Peyer's patch (tissue), 4 donors: ENCODE measurements around the gene DMBX1. TPM values are rescaled to one million over a fixed set of nuclear protein-coding genes. Genes with fewer than 3 reads are reported as not detected.
A peak's percentile ranks its signal among the peaks of the same experiment; 100 is the strongest.

Source experiments
- DNase-seq, 3 donors: peaks; one replicate each; pipeline ENCODE4 v3.0.0-alpha.2; 2017 to 2019
- H3K27ac ChIP-seq, 4 donors: fragments of 200-600 bp; sonication (generic); one replicate each; pipeline ENCODE4 v1.5.1; 2016 to 2019
- H3K27me3 ChIP-seq, 2 donors: fragments of 200-600 bp; sonication (generic); one replicate each; pipeline ENCODE4 v1.5.1; 2019
- H3K36me3 ChIP-seq, 3 donors: fragments of 200-600 bp; sonication (generic); one replicate each; pipeline ENCODE4 v1.5.1; 2016 to 2019
- H3K4me1 ChIP-seq, 4 donors: fragments of 200-600 bp; sonication (generic); one replicate each; pipeline ENCODE4 v1.5.1; 2016 to 2019
- H3K4me3 ChIP-seq, 4 donors: fragments of 200-600 bp; sonication (generic); 1 replicate in 3 of 4; 2 replicates in 1 of 4; pipeline ENCODE4 v1.5.1; 2016 to 2019; ENCODE audit warnings: mild to moderate bottlenecking in 1 of 4
- H3K9me3 ChIP-seq, 4 donors: fragments of 200-600 bp; sonication (generic); one replicate each; pipeline ENCODE4 v1.5.1; 2016 to 2019; ENCODE audit warnings: mild to moderate bottlenecking in 1 of 4
- POLR2A ChIP-seq, 2 donors: fragments of 450-650 bp; IDR thresholded peaks; one replicate each; pipeline ENCODE4 v1.5.1; 2017; ENCODE audit warnings: antibody characterized with exemption in 2 of 2, mild to moderate bottlenecking in 2 of 2, moderate library complexity in 2 of 2
- total RNA-seq, 4 donors: library from RNA; depleted of rRNA; stranded (reverse); fragments of >200 nt; gene quantifications; one replicate each; pipeline ENCODE4 v1.1.0, GENCODE V29; 2016
- TF ChIP-seq, protein P1 (sequence below), 6 experiments: fragments of 450-650 bp in 4 of 6; fragments of 200-600 bp in 2 of 6; sonication (generic) in 1 of 6; IDR thresholded peaks; one replicate each; pipeline ENCODE4 v1.5.1; 2017 to 2019; ENCODE audit warnings: antibody characterized with exemption in 6 of 6, mild to moderate bottlenecking in 3 of 6, moderate library complexity in 1 of 6

The DMBX1 gene
- total RNA-seq, 4 donors from 2014 or later = not detected

DNA sequence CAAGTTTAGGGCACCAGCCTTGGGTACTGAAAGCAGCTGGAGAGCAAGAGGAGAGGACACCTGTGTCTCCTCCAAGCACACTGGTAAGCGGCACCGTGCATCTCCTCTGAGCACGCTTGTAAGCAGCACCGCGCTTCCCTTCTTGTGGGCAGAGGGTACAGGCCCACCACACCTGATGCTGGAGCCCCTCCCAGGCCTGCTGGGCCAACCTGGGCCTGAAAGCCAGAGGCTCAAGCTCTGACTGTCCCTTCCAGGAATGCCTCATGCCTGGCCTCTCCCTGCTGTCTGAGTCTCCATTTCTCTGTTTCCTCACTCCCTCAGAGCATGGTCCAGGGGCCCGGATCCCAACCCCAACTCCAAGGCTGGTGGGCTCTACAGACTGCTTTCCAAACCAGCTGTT is 25.9 kb downstream of the DMBX1 start:
- TF ChIP-seq, protein P1, sequence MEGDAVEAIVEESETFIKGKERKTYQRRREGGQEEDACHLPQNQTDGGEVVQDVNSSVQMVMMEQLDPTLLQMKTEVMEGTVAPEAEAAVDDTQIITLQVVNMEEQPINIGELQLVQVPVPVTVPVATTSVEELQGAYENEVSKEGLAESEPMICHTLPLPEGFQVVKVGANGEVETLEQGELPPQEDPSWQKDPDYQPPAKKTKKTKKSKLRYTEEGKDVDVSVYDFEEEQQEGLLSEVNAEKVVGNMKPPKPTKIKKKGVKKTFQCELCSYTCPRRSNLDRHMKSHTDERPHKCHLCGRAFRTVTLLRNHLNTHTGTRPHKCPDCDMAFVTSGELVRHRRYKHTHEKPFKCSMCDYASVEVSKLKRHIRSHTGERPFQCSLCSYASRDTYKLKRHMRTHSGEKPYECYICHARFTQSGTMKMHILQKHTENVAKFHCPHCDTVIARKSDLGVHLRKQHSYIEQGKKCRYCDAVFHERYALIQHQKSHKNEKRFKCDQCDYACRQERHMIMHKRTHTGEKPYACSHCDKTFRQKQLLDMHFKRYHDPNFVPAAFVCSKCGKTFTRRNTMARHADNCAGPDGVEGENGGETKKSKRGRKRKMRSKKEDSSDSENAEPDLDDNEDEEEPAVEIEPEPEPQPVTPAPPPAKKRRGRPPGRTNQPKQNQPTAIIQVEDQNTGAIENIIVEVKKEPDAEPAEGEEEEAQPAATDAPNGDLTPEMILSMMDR (IDR thresholded peaks at IDR 0.05) = no peak
- TF ChIP-seq POLR2A (IDR thresholded peaks at IDR 0.05) = no peak
- Histone ChIP-seq H3K27me3 (no peaks in the 10 kb centered on the region), H3K27ac (no peak overlapping the region), H3K4me1 (peaks cover 0 to 9% (median 0%) of the 10 kb centered on the region in 4 donors), H3K9me3 (no peaks in the 10 kb centered on the region), H3K4me3 (no peak overlapping the region), H3K36me3 (no peaks in the 10 kb centered on the region)
- DNase-seq = peak in 1 of 3 donors; percentile 39

DNA sequence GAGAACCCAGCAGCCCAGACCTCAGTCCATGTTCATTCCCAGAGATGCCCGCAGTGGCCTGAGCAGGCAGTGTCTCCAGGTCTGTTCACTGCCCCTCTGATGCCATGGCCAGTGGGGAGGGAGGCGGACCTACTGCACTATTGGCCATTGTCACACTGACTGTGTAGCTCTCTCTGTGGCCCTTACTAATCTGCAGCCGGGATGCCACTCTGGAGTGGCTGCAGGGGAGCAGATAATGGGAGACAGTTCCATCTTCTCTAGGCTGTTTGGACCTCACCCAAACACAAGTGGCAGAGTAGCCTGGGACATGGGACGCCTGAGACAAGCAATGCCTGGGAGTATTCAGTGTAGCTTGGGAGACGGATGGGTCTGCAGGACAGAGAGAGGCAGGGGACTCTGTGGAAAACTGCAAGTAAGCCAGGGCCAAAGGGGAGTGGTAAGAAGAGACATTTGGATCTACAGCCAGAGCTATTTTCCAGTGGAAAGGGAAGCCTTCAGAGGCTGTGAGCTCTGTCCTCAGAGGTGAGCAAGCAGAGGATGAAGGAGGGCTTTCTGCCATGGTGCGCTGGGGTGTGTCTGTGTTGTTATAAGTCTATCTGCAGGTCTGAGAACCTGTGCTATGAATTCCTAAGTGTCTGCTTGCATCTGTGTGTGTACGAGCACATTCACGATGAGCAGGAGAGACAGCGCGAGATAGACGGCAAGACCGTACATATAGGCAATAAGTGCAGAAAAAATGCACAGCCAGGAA is 26.7 kb downstream of the DMBX1 start:
- Histone ChIP-seq H3K9me3 (no peaks in the 10 kb centered on the region), H3K4me3 (no peak overlapping the region), H3K27me3 (no peaks in the 10 kb centered on the region), H3K27ac (peak overlapping the region in 2 of 4 donors; percentile 60 to 72), H3K4me1 (peaks cover 0 to 9% (median 0%) of the 10 kb centered on the region in 4 donors), H3K36me3 (no peaks in the 10 kb centered on the region)
- DNase-seq = peak in 1 of 3 donors; percentile 32
- TF ChIP-seq POLR2A (IDR thresholded peaks at IDR 0.05) = no peak
- TF ChIP-seq, protein P1 (IDR thresholded peaks at IDR 0.05) = no peak

DNA sequence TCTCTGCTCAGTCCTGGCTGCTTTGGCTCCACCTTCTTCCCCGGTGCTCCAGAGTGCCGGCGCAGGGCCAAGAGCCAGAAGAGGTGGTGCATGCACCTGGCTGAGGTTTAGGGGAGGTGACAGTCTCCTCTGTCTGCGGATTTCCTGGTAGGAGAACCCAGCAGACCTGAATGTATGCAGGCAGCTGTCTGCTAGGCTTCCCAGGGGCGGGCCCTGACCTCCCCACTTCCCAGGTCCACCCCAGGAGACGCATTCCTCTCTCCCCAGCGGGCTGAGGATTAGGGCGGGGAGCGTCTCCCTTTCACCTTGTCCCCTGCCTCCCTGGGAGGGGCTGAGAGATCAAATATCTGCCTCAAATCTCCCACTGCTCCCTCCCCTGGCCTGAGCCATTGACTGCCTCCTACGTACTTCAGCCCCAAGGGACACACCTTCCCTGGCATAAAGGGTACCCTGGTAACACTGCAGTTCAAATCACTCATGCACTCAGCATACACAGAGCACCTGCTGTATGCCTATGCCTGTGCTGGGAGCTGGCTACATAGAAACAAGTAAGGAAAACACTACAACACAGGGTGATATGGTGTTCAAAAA is 27.5 kb downstream of the DMBX1 start:
- no peaks in the 10 kb centered on the region for H3K9me3 ChIP-seq
- TF ChIP-seq, protein P1 (IDR thresholded peaks at IDR 0.05) = no peak
- no peak for TF ChIP-seq POLR2A (IDR thresholded peaks at IDR 0.05)
- H3K4me1 ChIP-seq = peaks cover 0 to 9% (median 0%) of the 10 kb centered on the region in 4 donors
- H3K4me3 ChIP-seq = no peak overlapping the region
- peak in 2 of 3 donors; percentile 74 to 82 for DNase-seq
- no peaks in the 10 kb centered on the region for H3K36me3 ChIP-seq
- H3K27ac ChIP-seq = peak overlapping the region in 2 of 4 donors; percentile 60 to 72
- no peaks in the 10 kb centered on the region for H3K27me3 ChIP-seq

DNA sequence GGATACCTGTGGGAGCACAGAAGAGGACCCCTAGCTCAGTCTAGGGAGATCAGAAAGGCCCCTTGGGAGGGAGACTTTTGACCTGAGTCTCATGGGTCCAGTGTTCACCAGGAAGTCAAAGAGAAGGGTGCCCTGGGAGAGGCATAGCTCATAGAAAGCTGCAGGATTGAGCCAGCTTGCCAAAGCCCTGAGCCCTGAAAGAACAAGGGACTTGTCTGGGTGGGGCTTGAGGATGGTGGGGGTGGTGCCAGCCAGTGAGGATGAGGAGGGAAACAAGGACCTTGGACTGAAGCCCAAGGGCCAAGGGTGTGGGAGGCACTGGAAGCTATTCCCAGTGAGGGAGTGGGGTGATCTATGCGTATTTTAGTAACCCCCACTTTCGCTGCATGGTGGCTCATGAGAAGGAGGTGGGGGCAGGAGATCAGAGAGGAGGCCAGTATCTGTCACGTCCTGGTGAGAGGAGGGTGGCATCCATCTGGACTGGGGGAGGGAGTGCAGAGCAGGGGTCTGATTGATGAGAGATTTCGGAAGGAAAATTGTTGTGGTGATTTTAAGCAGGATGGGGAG is 28.4 kb downstream of the DMBX1 start:
- Histone ChIP-seq H3K27ac (peak overlapping the region in 2 of 4 donors; percentile 60 to 72), H3K4me3 (no peak overlapping the region), H3K36me3 (no peaks in the 10 kb centered on the region), H3K4me1 (peaks cover 0 to 18% (median 0%) of the 10 kb centered on the region in 4 donors), H3K9me3 (no peaks in the 10 kb centered on the region), H3K27me3 (no peaks in the 10 kb centered on the region)
- TF ChIP-seq, protein P1 (IDR thresholded peaks at IDR 0.05) = no peak
- TF ChIP-seq POLR2A (IDR thresholded peaks at IDR 0.05) = no peak
- peak in 2 of 3 donors; percentile 62 to 73 for DNase-seq

DNA sequence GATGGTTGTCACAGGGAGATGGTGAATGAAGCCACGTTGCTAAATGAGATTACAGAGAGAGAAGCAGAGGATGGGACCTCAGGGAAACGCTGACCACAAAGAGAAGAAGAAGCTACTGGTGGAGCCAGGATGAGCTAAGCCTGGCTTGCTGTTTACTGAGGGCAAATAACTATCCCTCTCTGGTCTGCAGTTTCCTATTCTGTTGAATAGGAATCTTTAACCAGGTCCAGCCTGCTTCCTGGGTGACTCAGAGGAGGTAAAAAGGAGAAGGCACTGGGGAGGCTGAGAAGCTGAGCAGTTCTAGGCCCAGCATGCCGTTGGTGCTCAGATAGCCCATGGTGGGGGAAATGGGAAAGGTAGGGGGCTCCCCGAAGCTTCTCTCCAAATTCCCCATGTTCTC is 29.6 kb downstream of the DMBX1 start:
- Histone ChIP-seq H3K36me3 (no peaks in the 10 kb centered on the region), H3K4me3 (no peak overlapping the region), H3K9me3 (no peaks in the 10 kb centered on the region), H3K27ac (no peak overlapping the region), H3K4me1 (peaks cover 0 to 19% (median 0%) of the 10 kb centered on the region in 4 donors), H3K27me3 (no peaks in the 10 kb centered on the region)
- TF ChIP-seq POLR2A (IDR thresholded peaks at IDR 0.05) = no peak
- TF ChIP-seq, protein P1 (IDR thresholded peaks at IDR 0.05) = no peak
- DNase-seq = no peak
